Activated T-cell treated with anti-CD3 and anti-CD28 coated beads, Interleukin-2, amount 50 U/mL, for 1 hour (primary cell): ENCODE data around the gene MMP23B.
"Not testable (repeated sequence)": the region's sequence is repeated elsewhere in the genome, so short reads cannot be mapped to it uniquely, and the experiment has no call there.

Experiments
- DNase-seq: peaks from one replicate; pipeline ENCODE4 v3.0.0-alpha.2; 2020

MMP23B gene

DNA sequence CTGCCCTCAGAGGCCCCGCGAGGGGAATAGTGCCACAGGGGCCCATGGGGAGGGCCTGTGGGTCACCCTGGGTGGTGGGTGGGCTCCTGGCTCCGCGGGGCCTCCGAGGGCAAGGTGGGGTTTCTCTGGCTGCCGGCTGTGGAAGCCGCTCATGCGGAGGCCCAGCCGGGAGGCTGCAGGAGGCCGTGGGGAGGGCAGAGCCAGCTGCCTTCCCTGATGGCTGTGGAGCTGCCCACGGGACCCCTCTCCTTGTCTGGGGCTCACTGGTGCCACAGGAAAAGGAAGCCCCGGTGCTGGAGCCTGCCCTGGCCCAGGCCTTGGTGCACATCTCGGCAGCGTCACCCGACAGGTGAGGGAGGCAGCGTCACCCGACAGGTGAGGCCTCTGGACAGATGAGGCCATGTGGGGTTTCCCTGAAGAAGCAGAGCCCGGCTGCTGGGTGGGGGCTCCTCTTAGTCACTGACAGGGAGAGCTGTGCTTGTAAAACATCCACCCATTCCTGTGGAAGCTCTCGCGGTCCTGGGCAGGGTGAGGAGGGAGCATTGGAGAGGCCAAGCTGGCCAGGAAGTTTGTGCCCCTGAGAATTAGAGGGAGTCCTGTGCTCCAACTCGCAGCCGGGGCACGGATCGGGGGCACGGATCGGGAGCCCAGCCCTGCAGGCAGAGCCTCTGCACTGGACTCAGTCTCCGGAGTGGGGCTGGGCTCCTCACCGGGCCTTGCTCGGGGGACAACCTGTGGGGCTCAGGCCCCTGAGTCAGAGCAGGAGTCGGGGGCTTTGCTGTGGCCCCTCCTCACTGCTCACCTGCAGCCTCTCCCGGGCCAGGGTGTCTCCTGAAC, 10.6 kb upstream of the MMP23B start:
- no peak for DNase-seq

DNA sequence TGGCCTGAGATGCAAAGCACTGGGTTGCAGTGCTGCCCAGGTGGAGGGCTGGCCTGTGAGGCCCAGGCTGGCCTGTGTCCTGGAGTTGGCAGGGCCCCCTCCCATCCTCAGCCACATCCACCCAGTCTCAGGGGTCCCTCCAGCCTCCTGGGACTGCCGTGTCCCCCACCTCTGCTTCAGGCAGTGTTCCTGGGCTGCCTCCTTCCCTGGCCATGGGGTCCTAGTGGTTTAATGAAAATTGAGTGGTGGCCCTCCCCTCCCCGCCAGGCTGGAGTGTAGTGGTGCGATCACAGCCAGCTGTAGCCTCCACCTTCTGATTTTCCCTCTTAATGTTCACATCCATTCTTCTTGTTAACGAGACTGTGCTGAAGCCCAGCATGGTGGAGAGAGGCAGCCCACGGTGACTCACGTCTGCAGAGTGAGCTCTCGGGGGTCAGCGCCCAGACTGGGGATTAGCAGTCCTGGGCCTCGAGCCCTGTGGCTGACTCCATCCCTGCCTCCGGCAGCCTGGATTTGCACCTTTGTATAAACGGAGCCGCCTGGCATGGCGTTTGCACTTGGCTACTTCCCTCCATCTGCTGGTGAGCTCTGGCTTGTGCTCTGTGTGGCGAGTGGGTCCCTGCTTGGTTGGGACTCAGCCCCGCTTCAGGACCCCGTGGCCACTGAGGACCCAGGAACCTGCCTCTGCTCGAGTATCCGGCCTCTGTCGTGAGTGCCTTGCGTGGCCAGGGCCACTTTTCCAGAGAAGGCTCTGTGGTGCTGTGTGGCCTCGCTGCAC, 9.8 kb upstream of the MMP23B start:
- DNase-seq: no peak

DNA sequence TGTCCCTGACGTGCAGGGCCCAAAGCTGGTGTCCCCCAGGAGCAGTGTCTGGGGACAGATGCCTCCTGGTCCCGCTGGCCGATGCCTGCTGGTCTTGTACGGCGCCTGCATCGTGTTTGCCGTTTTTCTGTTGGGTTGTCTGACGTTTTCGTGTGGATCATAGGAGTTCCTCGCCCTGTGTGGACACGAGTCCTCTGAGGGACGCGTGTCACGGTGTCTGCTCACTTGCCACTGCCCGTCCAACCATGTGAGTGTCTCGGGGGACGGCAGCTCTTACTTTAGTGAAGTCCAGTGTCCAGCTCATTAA, 9.2 kb upstream of the MMP23B start:
- DNase-seq: no peak

DNA sequence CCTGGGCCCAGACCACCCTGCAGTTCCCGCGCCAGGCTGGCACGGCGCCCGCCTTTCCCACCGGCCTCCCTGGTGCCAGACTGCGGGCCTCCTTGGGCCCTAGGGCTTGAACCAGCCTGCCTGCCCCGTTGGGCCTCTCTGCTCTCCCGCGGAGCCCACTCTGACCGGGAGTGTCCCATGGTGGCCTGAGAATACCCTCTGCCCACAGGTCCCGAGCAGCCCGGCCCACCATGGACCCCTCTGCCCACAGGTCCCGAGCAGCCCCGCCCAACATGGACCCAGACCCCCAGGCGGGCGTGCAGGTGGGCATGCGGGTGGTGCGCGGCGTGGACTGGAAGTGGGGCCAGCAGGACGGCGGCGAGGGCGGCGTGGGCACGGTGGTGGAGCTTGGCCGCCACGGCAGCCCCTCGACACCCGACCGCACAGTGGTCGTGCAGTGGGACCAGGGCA, 8.8 kb upstream of the MMP23B start:
- DNase-seq: no peak

DNA sequence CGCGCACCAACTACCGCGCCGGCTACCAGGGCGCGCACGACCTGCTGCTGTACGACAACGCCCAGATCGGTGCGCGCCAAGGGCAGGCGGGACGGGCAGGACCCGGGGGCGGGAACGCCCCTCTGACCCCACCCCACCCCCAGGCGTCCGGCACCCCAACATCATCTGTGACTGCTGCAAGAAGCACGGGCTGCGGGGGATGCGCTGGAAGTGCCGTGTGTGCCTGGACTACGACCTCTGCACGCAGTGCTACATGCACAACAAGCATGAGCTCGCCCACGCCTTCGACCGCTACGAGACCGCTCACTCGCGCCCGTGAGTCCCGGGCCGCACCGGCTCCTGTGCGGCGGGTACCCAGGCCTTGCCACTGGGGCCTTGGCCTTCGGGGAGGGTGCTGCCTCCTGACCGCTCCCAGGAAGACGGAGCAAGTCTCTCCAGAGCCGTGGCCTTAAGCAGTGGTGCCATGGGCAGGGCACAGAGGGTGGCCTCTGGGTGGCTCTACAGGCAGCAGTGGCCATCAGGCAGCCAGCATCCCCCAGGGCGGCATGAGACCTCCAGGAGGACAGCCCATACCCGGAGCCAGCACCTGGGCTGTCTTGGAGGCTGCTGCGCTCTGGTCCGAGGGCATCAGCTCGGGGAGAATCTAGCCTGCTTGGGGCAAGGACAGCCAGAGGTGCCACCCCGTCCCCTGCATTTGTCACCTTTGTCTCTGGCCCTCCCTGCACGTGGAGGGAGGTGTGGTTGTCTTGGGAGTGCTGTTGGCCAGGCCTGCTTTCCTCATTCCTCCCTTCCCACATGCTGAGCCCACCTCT, 8.1 kb upstream of the MMP23B start:
- DNase-seq: no peak

GRCh38 chr1:1624443-1625403, 7.2 kb upstream of the MMP23B start:
- no peak for DNase-seq

DNA sequence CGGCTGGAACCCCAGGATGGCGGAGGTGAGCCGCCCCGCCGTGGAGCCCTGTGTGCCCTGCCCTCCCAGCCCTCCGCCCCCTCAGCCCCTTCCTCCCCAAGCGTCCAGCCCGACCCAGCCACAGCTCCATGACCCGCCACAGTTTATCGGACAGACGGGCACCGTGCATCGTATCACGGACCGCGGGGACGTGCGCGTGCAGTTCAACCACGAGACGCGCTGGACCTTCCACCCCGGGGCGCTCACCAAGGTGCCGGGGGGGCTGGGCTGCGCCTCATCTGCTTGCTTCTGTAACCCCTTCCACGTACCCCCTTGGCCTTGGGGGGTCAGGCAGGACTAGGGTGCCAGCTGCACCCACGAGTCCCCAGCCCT, 6.6 kb upstream of the MMP23B start:
- DNase-seq: no peak

DNA sequence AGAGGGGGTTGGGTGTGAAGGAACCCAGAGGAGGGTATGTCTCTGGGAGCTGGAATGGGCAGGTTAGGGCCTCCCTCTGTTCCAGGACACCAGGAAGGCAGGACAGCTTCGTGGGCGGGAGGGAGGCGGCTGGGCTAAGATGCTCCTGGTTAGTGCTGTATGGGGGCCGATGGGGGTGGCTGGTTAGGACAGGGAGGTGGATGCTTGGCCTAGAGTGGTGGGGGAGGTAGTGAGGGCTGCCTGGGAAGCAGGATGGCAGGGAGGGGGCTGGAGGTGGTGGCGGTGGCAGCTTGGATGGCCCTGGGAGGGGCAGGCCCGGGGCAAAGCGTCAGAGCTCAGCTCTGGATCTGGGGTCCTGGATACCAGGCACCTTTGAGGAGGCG, 6.2 kb upstream of the MMP23B start:
- DNase-seq: no peak

- peak; percentile 15 for DNase-seq
Measured at GRCh38 chr1:1626207-1627141, 5.5 kb upstream of the MMP23B start.

GRCh38 chr1:1627261-1627828, 4.6 kb upstream of the MMP23B start:
- DNase-seq: no peak

DNA sequence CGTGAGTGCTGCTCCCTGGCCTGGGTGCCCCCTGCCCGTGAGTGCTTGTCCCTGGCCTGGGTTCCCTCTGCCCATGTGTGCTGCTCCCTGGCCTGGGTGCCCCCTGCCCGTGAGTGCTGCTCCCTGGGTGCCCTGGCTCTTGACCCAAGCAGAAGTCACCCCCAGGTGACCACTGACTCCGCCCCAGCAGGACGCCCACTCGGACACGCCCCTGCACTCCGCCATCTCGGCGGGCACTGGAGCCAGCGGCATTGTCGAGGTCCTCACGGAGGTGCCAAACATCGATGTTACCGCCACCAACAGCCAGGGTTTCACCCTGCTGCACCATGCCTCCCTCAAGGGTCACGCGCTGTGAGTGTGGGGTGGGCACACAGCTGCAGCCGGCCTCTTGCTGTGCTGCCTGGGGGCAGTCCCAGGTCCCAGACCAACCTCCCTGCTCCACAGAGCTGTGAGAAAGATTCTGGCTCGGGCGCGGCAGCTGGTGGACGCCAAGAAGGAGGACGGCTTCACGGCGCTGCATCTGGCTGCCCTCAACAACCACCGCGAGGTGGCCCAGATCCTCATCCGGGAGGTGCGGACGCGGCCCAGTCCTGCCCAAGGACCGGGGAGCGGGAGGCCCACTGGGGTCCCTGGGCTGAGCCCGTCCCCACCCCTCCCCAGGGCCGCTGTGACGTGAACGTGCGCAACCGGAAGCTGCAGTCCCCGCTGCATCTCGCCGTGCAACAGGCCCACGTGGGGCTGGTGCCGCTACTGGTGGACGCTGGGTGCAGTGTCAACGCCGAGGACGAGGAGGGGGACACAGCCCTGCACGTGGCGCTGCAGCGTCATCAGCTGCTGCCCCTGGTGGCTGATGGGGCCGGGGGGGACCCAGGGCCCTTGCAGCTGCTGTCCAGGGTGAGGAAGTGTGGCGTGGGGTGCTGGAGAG, 3.9 kb upstream of the MMP23B start:
- DNase-seq: no peak

DNA sequence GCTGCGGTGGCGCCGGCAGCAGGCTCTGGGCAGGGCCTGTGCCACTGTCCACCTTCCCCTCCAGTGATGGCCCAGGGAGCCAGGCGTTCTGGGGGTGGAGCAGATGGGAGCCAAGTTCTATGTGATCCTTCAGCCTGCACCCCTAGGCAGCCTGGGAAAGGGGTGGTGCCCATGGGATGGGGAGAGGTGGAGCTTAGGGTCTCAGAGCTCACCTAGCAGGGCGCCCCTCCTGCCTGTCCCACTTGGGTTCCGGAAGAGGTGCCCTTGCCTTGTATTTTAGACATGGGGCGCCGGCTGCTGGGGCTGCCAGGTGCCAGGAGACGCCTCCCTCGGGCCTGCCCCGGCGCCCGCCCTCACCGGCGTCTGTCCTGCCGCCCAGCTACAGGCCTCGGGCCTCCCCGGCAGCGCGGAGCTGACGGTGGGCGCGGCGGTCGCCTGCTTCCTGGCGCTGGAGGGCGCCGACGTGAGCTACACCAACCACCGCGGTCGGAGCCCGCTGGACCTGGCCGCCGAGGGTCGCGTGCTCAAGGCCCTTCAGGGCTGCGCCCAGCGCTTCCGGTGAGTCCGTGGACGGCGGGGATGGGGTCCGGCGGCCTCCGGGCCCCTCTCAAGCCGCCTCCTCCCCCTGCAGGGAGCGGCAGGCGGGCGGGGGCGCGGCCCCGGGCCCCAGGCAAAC, 3.1 kb upstream of the MMP23B start:
- DNase-seq: peak; percentile 60

DNA sequence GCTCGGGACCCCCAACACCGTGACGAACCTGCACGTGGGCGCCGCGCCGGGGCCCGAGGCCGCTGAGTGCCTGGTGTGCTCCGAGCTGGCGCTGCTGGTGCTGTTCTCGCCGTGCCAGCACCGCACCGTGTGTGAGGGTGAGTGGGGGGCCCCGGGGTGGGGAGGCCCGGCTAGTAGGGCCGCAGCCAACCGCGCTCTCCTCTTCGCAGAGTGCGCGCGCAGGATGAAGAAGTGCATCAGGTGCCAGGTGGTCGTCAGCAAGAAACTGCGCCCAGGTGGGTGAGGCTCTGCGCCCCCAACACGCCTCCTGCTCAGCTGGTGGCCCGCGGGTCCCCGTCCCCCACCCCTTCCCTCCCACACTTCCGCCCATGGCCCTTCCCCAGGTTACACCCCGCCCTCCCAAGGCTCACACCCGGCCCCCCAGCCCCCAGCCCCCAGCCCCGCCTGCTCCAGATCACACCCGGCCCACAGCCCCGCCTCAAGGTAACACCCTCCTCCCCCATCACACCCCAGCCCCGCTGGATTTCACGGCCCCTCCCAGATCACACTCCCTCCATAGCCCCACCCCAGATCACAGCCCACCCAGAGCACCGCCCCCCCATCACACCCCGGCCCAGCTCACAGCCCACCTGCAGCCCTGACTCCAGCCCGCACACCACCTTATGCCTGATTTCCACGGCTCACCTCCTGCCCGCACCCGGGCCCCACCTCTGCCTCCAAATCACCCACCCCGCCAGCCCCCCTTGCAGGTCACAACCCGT, 2.4 kb upstream of the MMP23B start:
- peak; percentile 65 for DNase-seq

DNA sequence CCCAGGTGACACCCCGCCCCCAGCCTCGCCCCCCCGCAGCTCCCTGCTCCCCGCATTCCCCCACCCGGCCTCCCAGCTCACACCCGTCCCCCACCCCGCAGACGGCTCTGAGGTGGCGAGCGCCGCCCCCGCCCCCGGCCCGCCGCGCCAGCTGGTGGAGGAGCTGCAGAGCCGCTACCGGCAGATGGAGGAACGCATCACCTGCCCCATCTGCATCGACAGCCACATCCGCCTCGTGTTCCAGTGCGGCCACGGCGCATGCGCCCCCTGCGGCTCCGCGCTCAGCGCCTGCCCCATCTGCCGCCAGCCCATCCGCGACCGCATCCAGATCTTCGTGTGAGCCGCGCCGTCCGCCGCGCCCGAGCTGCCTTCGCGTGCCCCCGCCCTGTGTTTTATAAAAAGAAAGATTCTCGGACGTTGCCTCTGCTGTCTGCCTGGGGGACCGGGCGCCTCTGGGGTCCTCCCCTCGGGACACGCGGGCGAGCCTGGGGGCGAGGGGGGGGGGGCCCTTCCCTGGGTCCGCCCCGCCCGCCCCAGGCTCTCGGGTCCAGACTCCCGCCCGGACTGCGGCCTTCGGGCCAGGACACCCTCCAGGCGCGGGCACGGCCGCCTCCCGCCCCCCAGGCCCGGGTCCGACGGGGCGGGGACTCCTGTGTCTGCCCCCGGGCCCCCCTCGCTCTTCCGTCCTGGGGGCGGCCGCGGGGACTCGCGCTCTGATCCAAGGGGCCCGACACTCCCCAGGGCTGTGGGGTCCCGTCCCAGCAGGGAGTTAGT, 1.6 kb upstream of the MMP23B start:
- peak; percentile 94 for DNase-seq

GRCh38 chr1:1630965-1631781, 800 bp upstream of the MMP23B start:
- peak; percentile 53 for DNase-seq

DNA sequence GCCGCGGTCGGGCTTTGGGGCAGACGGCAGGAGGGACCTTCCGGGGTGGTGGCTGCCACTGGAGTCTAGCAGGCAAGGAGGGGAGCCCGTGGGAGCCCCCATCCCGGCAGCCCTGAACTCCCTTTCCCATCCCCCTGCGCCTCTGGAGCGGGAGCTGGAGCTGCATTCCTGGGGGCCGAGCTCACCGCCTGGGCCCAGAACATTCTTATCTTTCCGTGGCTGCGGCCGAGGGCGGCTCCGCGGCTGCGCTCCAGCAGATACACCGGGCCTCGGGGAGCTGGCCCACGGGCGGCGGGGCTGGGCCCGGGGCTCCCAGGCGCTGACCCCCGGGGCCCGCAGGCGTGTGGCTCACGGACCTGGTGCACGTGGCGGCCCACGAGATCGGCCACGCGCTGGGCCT, 1.4 kb downstream of the MMP23B start:
- DNase-seq: not testable (repeated sequence)

GRCh38 chr1:1634613-1635012, 2.6 kb downstream of the MMP23B start:
- DNase-seq: not testable (repeated sequence)
